ENCODE results near the gene HSPG2.

The HSPG2 gene

GRCh38 chr1:21897844-21898243 lies 39.3 kb downstream of the HSPG2 start:
- no peak for DNase-seq

GRCh38 chr1:21896652-21897532 lies 40.2 kb downstream of the HSPG2 start:
- no peak for DNase-seq

- DNase-seq, result no peak
Observed at GRCh38 chr1:21896026-21896425, 41.1 kb downstream of the HSPG2 start.

- DNase-seq, result no peak
Observed at GRCh38 chr1:21894034-21894881, 42.9 kb downstream of the HSPG2 start.

GRCh38 chr1:21893046-21893805 lies 43.9 kb downstream of the HSPG2 start:
- DNase-seq, result no peak

GRCh38 chr1:21891621-21892479 lies 45.3 kb downstream of the HSPG2 start:
- no peak for DNase-seq

GRCh38 chr1:21891081-21891480 lies 46.0 kb downstream of the HSPG2 start:
- DNase-seq, result no peak

- DNase-seq, result no peak
Observed at GRCh38 chr1:21888500-21888899, 48.6 kb downstream of the HSPG2 start.

- DNase-seq, result no peak
Observed at GRCh38 chr1:21887796-21888195, 49.3 kb downstream of the HSPG2 start.

- DNase-seq, result no peak
Observed at GRCh38 chr1:21887216-21887736, 49.8 kb downstream of the HSPG2 start.

GRCh38 chr1:21886486-21887215 lies 50.5 kb downstream of the HSPG2 start:
- DNase-seq, result no peak

- no peak for DNase-seq
Observed at GRCh38 chr1:21885236-21886037, 51.7 kb downstream of the HSPG2 start.

GRCh38 chr1:21884456-21885235 lies 52.5 kb downstream of the HSPG2 start:
- no peak for DNase-seq

- DNase-seq, result no peak
Observed at GRCh38 chr1:21882721-21883415, 54.2 kb downstream of the HSPG2 start.

GRCh38 chr1:21881250-21881649 lies 55.9 kb downstream of the HSPG2 start:
- no peak for DNase-seq

- no peak for DNase-seq
Observed at GRCh38 chr1:21880619-21880970, 56.5 kb downstream of the HSPG2 start.

- DNase-seq, result no peak
Observed at GRCh38 chr1:21879928-21880618, 57.0 kb downstream of the HSPG2 start.

GRCh38 chr1:21878840-21879478 lies 58.2 kb downstream of the HSPG2 start:
- DNase-seq, result no peak

Data from activated CD4-positive, alpha-beta T cell treated with anti-CD3 and anti-CD28 coated beads, Interleukin-2, amount 50 U/mL, for 48 hours (primary cell).